Glutamatergic neuron (in vitro differentiated cells): ENCODE data around the gene SLC48A1. TPM values are rescaled to one million over a fixed set of nuclear protein-coding genes. Genes with fewer than 3 reads are reported as not detected.
A peak's percentile ranks its signal among the peaks of the same experiment; 100 is the strongest.

Experiments
- DNase-seq: peaks from one replicate; pipeline ENCODE4 v3.0.0; 2022
- H3K27ac Mint-ChIP-seq: one replicate; pipeline ENCODE4 v1.8.0; 2020; ENCODE audit warnings: mild to moderate bottlenecking, mixed read lengths, inconsistent platforms; ENCODE audit not compliant: unreplicated experiment
- H3K27me3 Mint-ChIP-seq: one replicate; pipeline ENCODE4 v1.8.0; 2020; ENCODE audit warnings: mild to moderate bottlenecking, moderate library complexity, mixed read lengths, inconsistent platforms; ENCODE audit not compliant: unreplicated experiment
- H3K36me3 Mint-ChIP-seq: one replicate; pipeline ENCODE4 v1.8.0; 2020; ENCODE audit warnings: mild to moderate bottlenecking, mixed read lengths, inconsistent platforms; ENCODE audit not compliant: unreplicated experiment
- H3K4me1 Mint-ChIP-seq: one replicate; pipeline ENCODE4 v1.8.0; 2020; ENCODE audit warnings: mild to moderate bottlenecking, low read depth, mixed read lengths, inconsistent platforms; ENCODE audit not compliant: unreplicated experiment
- H3K4me3 Mint-ChIP-seq: one replicate; pipeline ENCODE4 v1.8.0; 2020; ENCODE audit warnings: mild to moderate bottlenecking, mixed read lengths, inconsistent platforms; ENCODE audit not compliant: unreplicated experiment
- H3K9me3 Mint-ChIP-seq: one replicate; pipeline ENCODE4 v1.8.0; 2020; ENCODE audit warnings: mild to moderate bottlenecking, moderate library complexity, mixed read lengths, inconsistent platforms; ENCODE audit not compliant: unreplicated experiment
- total RNA-seq: library from RNA; stranded (reverse); fragmentation: NEBNext Ultra II Directional; extraction: Animal tissue kit (Norgen Biotek cat#: 25700); gene quantifications from one replicate; pipeline ENCODE4 v1.2.1, GENCODE V29; 2021; ENCODE audit not compliant: unreplicated experiment
- TF ChIP-seq, protein P1 (sequence below): fragments of 200-600 bp; sonication (generic); IDR thresholded peaks from one replicate; pipeline ENCODE4 v1.5.0; 2021; ENCODE audit not compliant: partially characterized antibody, unreplicated experiment

Gene SLC48A1
- total RNA-seq, 1 donor from 2014 or later, result 15.7 TPM

DNA sequence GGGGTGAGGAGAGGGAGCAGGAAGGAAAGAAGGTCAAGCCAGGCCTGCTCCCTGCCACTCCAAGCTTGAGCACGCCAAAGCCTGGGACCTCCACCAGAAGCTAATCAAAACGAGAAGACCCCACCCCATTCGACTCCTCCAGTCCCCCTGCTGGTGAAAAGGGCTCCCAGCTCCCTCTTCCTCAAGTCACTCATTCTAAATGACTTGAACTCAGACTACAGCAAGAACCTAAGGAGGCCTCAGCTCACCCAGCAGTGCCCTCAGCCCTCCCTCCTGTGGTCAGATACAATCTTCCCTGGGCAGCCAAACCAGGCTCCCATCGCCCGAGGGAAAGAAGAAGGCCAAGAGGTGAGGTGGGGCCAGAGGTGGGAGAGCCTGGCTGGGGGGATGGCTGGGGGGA, 29.3 kb downstream of the SLC48A1 start:
- Mint-ChIP-seq H3K36me3 (no peaks in the 10 kb centered on the region), H3K27ac (no peak overlapping the region), H3K9me3 (peaks cover 7% of the 10 kb centered on the region), H3K4me1 (peaks cover 28% of the 10 kb centered on the region), H3K4me3 (no peak overlapping the region), H3K27me3 (peaks cover 6% of the 10 kb centered on the region)
- DNase-seq, result no peak
- TF ChIP-seq, protein P1, sequence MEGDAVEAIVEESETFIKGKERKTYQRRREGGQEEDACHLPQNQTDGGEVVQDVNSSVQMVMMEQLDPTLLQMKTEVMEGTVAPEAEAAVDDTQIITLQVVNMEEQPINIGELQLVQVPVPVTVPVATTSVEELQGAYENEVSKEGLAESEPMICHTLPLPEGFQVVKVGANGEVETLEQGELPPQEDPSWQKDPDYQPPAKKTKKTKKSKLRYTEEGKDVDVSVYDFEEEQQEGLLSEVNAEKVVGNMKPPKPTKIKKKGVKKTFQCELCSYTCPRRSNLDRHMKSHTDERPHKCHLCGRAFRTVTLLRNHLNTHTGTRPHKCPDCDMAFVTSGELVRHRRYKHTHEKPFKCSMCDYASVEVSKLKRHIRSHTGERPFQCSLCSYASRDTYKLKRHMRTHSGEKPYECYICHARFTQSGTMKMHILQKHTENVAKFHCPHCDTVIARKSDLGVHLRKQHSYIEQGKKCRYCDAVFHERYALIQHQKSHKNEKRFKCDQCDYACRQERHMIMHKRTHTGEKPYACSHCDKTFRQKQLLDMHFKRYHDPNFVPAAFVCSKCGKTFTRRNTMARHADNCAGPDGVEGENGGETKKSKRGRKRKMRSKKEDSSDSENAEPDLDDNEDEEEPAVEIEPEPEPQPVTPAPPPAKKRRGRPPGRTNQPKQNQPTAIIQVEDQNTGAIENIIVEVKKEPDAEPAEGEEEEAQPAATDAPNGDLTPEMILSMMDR, result peak; percentile 38

DNA sequence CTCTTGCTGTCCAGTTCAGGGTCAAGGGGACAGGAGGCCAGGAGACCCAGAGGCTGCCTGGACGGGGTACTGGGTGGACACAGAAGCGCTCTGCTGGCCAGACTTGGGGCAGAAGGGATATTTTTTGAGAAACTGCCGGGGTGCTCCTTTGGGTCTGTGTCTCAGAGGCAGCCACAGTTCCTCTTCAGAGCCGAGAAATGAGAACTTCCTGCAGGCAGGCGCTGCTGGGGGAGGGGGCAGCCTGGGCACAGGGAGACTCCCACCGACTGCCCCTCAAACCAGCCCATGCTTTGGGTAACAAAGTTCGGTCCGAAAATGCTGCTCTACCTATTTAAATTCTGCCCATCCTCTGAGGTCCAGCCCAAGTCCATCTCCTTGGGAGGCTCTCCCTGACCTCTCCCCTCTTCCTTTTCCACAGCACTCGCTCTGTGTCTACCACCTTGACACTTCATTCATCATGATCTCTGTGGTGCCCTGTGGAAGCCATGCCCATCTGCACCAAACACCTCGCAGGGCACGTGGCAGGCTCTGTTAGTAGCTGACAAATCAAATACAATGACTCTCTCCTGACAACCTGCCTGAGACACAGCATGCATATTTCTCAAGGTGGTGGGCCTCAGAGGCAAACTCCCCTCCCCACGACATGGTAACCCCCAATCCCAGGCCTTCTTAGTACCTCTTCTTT, 30.3 kb downstream of the SLC48A1 start:
- Mint-ChIP-seq H3K36me3 (no peaks in the 10 kb centered on the region), H3K9me3 (peaks cover 7% of the 10 kb centered on the region), H3K4me3 (peak overlapping the region; percentile 30), H3K27ac (peak overlapping the region; percentile 41), H3K27me3 (peaks cover 11% of the 10 kb centered on the region), H3K4me1 (peaks cover 33% of the 10 kb centered on the region)
- TF ChIP-seq, protein P1, result no peak
- no peak for DNase-seq

DNA sequence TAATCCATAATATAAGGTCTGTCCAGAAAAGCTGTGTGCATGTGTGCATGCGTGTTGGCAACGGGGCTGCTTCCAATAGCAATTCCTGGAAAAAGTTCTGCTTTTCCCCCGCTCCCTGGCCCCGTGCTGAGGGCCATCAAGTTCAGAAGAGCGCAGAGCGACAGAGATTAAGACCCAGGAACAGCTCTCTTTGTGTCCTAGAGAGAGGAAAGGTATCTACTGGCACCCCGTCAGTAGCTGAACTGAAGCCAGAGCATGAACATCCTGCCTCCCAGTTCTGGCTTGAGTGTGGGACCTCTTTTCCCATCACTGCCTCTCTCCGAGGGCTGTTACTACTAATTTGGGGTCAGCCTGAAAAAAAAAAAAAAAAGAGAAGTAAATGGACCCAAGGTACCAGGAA, 31.1 kb downstream of the SLC48A1 start:
- H3K36me3 Mint-ChIP-seq, result no peaks in the 10 kb centered on the region
- peaks cover 39% of the 10 kb centered on the region for H3K4me1 Mint-ChIP-seq
- peaks cover 11% of the 10 kb centered on the region for H3K27me3 Mint-ChIP-seq
- H3K4me3 Mint-ChIP-seq, result no peak overlapping the region
- DNase-seq, result no peak
- TF ChIP-seq, protein P1, result no peak
- H3K27ac Mint-ChIP-seq, result no peak overlapping the region
- H3K9me3 Mint-ChIP-seq, result peaks cover 11% of the 10 kb centered on the region

DNA sequence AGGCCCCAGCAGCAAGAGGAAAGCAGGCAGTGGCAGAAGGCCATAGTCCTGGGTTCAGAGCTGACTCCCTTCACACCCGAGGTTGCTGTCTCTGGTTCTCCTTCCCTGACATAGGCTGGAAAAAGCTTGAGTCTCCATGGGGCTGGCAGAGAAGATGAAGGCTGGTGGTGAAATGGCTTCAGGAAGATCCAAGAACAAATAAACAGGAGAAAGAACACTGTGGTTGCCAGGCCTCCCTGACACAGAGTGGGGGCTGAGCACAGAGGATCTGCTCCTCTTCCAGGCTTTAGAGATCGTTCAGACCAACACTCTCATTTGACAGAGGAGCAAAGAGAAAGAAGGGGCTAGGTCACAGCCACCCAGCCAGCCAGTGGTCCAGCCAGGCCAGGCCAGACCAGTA, 32.4 kb downstream of the SLC48A1 start:
- Mint-ChIP-seq H3K36me3 (no peaks in the 10 kb centered on the region), H3K4me3 (no peak overlapping the region), H3K27ac (peak overlapping the region; percentile 26), H3K9me3 (peaks cover 11% of the 10 kb centered on the region), H3K27me3 (peaks cover 11% of the 10 kb centered on the region), H3K4me1 (peaks cover 40% of the 10 kb centered on the region)
- TF ChIP-seq, protein P1, result no peak
- no peak for DNase-seq

DNA sequence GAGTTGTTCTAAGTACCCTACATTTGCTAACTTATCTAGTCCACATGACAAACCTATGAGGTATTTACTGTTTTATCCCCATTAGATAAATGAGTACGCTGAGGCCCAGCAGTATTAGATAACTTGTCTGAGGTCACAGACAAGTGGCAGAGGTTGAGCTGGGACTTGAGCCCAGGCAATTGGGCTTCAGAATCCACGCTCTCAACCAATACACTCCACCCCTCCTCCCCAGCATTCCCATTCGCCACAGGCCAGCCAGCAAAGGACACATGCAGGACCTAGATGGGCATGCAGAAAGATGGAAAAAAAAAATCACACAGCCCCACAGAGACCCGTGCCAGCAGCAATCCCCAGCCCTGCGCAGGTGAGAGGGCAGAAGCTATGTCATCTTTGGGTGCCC, 34.3 kb downstream of the SLC48A1 start:
- DNase-seq, result no peak
- Mint-ChIP-seq H3K27ac (peak overlapping the region; percentile 93), H3K9me3 (peaks cover 10% of the 10 kb centered on the region), H3K4me3 (peak overlapping the region; percentile 1), H3K4me1 (peaks cover 50% of the 10 kb centered on the region), H3K36me3 (no peaks in the 10 kb centered on the region), H3K27me3 (peaks cover 9% of the 10 kb centered on the region)
- TF ChIP-seq, protein P1, result no peak
